ENCODE data around the gene FAM170B. TPM values are rescaled to one million over a fixed set of nuclear protein-coding genes. Genes with fewer than 3 reads are reported as not detected.

Gene FAM170B
- total RNA-seq, 4 donors from 2014 or later = not detected

DNA sequence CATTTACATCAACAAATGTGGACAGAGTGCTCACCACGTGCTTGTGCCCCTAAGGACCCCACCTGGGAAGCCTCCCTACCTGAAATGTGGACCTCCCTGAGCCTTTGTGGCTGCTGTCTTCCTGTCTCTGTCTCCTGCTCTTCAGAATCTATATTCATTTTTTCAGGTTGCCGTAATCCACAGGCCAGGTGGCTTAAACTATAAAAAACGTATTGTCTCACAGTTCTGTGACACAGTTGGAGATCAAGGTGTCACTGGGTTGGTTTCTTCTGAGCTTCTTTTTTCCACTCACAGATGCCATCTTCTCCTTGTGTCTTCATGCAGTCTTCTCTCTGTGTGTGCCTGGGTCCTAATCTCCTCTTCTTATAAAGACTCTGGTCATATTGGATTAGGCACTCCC lies 12.9 kb downstream of the FAM170B start:
- H3K27me3 ChIP-seq = no peaks in the 10 kb centered on the region
- H3K4me3 ChIP-seq = no peak overlapping the region
- no peak for DNase-seq
- intact Hi-C loops (cut with DNase I; ENCODE audit: low total_unique reads) = no loop called here
- TF ChIP-seq POLR2A (IDR thresholded peaks at IDR 0.05) = no peak
- TF ChIP-seq, protein P1, sequence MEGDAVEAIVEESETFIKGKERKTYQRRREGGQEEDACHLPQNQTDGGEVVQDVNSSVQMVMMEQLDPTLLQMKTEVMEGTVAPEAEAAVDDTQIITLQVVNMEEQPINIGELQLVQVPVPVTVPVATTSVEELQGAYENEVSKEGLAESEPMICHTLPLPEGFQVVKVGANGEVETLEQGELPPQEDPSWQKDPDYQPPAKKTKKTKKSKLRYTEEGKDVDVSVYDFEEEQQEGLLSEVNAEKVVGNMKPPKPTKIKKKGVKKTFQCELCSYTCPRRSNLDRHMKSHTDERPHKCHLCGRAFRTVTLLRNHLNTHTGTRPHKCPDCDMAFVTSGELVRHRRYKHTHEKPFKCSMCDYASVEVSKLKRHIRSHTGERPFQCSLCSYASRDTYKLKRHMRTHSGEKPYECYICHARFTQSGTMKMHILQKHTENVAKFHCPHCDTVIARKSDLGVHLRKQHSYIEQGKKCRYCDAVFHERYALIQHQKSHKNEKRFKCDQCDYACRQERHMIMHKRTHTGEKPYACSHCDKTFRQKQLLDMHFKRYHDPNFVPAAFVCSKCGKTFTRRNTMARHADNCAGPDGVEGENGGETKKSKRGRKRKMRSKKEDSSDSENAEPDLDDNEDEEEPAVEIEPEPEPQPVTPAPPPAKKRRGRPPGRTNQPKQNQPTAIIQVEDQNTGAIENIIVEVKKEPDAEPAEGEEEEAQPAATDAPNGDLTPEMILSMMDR (IDR thresholded peaks at IDR 0.05 in 4 of 5, conservative IDR thresholded peaks at IDR 0.05 in 1 of 5) = no peak
- in situ Hi-C loops (cut with MboI; ENCODE audit: low sequenced_read_pairs in 4 of 4) = no loop called here
- no peaks in the 10 kb centered on the region for H3K36me3 ChIP-seq
- H3K27ac ChIP-seq = no peak overlapping the region
- H3K9me3 ChIP-seq = no peaks in the 10 kb centered on the region
- no peaks in the 10 kb centered on the region for H3K4me1 ChIP-seq
- no peak for ATAC-seq

DNA sequence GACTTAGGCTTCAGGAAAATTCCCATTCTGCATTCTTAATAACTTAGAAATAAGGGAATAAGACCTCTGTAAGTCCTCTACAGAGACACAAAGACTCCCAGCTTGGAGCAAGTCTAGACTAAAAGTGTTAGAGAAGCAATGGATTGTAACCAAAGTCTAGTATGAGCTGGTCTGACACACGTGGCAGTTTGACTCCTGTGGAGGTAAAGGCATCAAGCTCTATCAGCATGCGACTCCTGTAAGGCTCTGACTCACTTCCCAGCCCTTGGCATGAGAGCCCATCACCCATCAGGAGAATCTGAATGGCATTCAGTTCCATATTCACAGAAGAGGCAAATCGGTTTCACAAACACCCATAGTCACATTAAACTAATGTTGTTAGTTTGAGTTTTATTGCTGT lies 14.1 kb downstream of the FAM170B start:
- Histone ChIP-seq H3K9me3 (no peaks in the 10 kb centered on the region), H3K27me3 (no peaks in the 10 kb centered on the region), H3K4me1 (no peaks in the 10 kb centered on the region), H3K27ac (no peak overlapping the region), H3K36me3 (no peaks in the 10 kb centered on the region), H3K4me3 (no peak overlapping the region)
- no peak for ATAC-seq
- intact Hi-C loops (cut with DNase I; ENCODE audit: low total_unique reads) (loop anchor here (10.0 kb wide), 1 partner anchor 135 kb away; no protein-coding TSS in a partner anchor), in situ Hi-C loops (cut with MboI; ENCODE audit: low sequenced_read_pairs in 4 of 4) (no loop called here)
- no peak for TF ChIP-seq POLR2A (IDR thresholded peaks at IDR 0.05)
- TF ChIP-seq, protein P1 (IDR thresholded peaks at IDR 0.05 in 4 of 5, conservative IDR thresholded peaks at IDR 0.05 in 1 of 5) = no peak
- no peak for DNase-seq

DNA sequence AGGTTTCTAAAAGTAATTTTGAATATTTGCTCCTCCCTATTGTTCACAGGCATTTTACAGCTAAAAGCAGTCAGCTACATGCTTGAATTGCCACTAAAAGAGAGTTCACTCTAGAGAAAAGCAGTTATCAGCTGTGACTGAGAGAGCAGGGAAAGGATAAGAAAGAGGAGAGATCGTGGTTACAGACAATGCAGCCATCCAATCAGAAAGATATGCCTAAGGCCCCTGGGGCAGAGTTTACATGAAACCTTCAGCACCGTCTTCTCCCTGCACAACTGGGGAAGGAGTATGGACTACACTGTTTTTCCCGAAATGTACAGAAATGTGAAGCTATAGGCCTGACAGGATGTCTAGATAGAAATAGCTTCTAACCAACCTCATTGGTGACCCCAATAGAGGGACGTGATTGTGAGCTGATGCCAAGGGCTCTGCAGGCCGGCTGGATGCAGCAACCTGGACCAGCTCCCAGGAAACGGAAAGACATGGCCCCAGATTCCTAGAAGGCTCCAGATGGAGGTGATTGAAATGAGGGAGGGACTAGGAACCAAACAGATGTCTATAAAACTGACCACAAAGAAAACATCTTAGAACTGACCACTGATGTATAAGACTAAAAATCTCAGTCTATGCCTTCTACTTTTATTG lies 15.3 kb downstream of the FAM170B start:
- in situ Hi-C loops (cut with MboI; ENCODE audit: low sequenced_read_pairs in 4 of 4) = no loop called here
- TF ChIP-seq, protein P1 (IDR thresholded peaks at IDR 0.05 in 4 of 5, conservative IDR thresholded peaks at IDR 0.05 in 1 of 5) = no peak
- no peak for TF ChIP-seq POLR2A (IDR thresholded peaks at IDR 0.05)
- Histone ChIP-seq H3K9me3 (no peaks in the 10 kb centered on the region), H3K27ac (no peak overlapping the region), H3K4me3 (no peak overlapping the region), H3K27me3 (no peaks in the 10 kb centered on the region), H3K4me1 (peaks cover 0 to 3% of the 10 kb centered on the region in 2 donors), H3K36me3 (no peaks in the 10 kb centered on the region)
- ATAC-seq (no peak), DNase-seq (no peak)
- intact Hi-C loops (cut with DNase I; ENCODE audit: low total_unique reads) = loop anchor here (10.0 kb wide), 1 partner anchor 134 kb away; no protein-coding TSS in a partner anchor

DNA sequence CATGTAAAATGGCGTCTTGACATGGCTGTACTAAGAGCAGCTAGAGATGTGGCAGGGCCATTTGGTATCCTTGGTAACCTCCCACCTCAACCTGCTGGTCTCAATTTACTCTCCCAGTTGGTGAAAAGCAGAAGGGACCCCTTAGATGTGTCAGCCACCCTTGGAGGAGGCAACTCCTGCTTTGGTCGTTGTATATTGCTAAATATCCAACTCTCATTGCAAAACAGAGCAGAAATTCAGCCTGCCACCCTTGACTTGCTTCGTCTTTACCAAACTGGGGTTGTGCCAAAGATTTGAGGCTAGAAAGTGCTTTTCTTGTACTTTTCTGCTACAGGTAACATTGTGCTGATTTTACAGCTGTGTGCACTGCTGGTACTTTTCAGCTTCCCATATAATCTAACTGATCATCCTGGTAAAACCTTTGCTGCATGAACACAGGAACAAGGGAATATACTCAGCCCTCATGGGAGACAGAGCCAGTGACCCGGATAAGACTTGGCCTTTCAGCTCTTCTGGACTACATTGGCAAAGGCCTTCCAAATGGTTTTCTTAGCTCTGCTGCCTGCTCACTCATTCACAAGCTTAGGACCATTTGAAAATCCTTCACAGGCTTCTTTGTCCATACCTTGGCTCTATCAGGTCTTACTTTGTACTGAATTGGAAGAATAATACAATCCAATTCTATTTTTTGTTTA lies 16.3 kb downstream of the FAM170B start:
- H3K36me3 ChIP-seq = no peaks in the 10 kb centered on the region
- intact Hi-C loops (cut with DNase I; ENCODE audit: low total_unique reads) = loop anchor here (10.0 kb wide), 1 partner anchor 133 kb away; no protein-coding TSS in a partner anchor
- DNase-seq = no peak
- no peaks in the 10 kb centered on the region for H3K27me3 ChIP-seq
- peaks cover 3 to 5% of the 10 kb centered on the region in 2 donors for H3K4me1 ChIP-seq
- no peak for TF ChIP-seq POLR2A (IDR thresholded peaks at IDR 0.05)
- TF ChIP-seq, protein P1 (IDR thresholded peaks at IDR 0.05 in 4 of 5, conservative IDR thresholded peaks at IDR 0.05 in 1 of 5) = no peak
- no peak overlapping the region for H3K27ac ChIP-seq
- in situ Hi-C loops (cut with MboI; ENCODE audit: low sequenced_read_pairs in 4 of 4) = no loop called here
- no peak for ATAC-seq
- H3K4me3 ChIP-seq = no peak overlapping the region
- no peaks in the 10 kb centered on the region for H3K9me3 ChIP-seq

All from gastrocnemius medialis (tissue), 4 donors.